GM18867 (cell line): ENCODE results near the gene SCAANT1.
A peak's percentile ranks its signal among the peaks of the same experiment; 100 is the strongest.

Experiments used
- ATAC-seq: cut with Tn5 transposase; IDR thresholded peaks from one replicate; pipeline ENCODE4 v1.9.1; 2021; ENCODE audit warnings: mild to moderate bottlenecking, moderate library complexity; ENCODE audit not compliant: unreplicated experiment

SCAANT1 gene

GRCh38 chr3:63905731-63906620 lies 6.2 kb downstream of the SCAANT1 start:
- ATAC-seq = no peak

DNA sequence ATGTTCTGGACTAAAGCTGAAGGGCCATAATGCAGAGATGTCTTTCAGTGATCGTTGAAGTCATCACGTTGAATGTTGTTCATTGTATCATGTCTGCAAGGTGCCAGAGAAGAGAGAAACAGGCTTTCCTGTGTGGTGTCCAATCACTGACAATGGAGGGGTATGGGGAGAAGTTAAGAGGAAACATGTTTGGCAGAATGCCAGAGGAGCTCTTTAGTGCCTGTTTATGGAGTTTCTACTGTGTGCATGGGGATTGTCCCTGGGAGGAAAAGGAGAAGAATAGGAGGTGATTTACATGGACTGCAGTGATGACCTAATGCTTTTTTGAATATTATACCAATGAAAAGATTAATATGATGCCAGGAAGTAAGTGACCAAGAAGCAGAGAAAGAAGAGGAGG lies 11.7 kb downstream of the SCAANT1 start:
- ATAC-seq = no peak

DNA sequence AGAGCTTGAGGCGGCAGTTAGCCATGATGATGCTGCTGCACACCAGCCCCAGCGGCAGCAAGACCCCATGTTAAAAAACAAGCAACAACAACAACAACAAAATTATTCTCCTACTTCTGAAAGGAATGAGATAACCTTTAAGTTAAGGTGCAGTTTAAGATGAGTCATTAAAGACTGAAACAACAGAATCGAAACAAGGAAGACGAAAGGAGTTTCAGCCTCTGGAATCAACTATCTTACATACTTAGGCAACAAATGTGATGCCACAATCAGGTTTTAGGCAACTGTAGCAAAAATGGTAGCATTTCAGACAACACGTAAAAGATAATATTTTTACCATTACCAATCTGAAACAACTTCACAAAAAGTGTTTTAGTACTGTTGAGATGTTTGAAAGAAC lies 12.2 kb downstream of the SCAANT1 start:
- ATAC-seq = no peak

GRCh38 chr3:63896332-63897030 lies 15.7 kb downstream of the SCAANT1 start:
- peak; percentile 82 for ATAC-seq

GRCh38 chr3:63895422-63896189 lies 16.6 kb downstream of the SCAANT1 start:
- ATAC-seq = no peak

- no peak for ATAC-seq
These were observed 19.3 kb downstream of the SCAANT1 start for GRCh38 chr3:63892773-63893352.

DNA sequence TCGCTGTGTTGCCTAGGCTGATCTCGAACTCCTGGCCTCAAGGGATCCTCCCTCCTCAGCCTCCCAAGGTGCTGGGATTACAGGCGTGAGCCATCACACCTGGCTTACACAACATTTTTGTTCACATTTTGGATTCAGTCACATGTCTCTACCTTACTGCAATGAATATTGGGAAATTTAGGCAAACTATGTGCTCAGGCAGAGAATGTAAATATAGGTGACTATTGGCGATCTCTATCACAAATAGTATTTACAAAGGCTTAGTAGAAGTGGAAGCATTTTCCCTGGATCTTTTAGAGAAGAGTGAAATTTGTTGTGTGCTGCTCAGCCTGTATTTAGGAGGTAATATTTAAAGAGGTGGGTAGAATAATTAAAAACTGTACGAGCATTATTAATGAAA lies 20.7 kb downstream of the SCAANT1 start:
- no peak for ATAC-seq

DNA sequence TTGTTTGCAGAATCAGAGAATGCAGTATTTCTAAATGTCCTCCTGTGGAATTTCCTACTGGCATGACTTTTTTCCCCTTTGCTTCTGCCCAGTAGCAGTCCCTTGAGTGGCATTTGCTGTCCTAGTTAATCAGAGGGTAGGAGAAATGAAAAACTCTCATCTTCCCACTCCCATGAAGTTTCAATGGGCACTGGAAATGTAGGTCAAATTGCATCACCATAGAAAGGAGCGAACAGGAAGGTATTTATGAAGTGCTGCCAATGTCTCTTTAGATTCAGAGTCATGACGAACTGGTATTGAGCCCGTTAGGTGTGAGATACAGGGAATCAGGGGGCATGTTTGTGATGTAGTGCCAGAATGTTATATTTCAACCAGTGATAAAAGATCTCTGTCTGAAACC lies 25.3 kb downstream of the SCAANT1 start:
- no peak for ATAC-seq

- no peak for ATAC-seq
These were observed 31.5 kb downstream of the SCAANT1 start for GRCh38 chr3:63880653-63881052.

- no peak for ATAC-seq
These were observed 33.7 kb downstream of the SCAANT1 start for GRCh38 chr3:63878394-63879060.

GRCh38 chr3:63877737-63878393 lies 34.3 kb downstream of the SCAANT1 start:
- ATAC-seq = no peak

DNA sequence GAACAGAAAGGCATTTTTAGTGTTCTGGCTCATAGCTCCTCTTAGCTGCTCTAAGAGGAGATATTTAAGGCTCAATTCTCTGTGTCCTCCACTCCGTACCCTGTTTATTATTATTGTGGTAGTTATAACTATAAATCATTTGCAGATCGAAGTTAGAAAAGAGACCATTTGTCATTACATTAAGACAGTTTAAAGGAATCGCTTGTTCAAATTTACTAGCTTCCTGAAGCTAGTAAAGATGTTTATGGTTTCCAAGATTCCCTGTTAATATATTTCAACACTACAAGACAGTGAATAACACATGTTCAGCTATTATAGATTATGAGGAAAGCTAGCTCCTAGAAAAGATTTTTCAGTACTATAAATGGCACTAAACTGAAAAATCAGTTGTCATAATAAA lies 35.9 kb downstream of the SCAANT1 start:
- no peak for ATAC-seq

DNA sequence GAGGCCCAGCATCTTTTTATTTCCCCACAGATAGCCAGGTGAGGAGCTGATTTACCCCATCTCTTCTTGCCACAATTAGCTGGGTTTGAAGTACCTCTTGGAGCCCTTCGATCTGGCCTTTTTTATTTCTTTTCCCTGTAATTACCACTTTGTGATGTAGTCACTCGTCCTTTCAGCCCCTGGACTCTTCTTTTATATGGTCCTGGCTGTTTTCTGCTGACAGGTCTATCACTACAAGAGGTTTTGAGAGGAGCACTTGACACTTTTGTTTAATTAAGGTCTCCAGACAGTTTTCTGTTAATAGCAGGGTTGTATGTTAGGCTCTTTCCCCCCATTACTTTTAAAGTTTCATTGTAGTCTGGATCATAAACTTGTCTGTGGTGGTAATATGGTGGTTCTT lies 36.7 kb downstream of the SCAANT1 start:
- no peak for ATAC-seq

GRCh38 chr3:63874769-63875168 lies 37.4 kb downstream of the SCAANT1 start:
- ATAC-seq = peak; percentile 37

DNA sequence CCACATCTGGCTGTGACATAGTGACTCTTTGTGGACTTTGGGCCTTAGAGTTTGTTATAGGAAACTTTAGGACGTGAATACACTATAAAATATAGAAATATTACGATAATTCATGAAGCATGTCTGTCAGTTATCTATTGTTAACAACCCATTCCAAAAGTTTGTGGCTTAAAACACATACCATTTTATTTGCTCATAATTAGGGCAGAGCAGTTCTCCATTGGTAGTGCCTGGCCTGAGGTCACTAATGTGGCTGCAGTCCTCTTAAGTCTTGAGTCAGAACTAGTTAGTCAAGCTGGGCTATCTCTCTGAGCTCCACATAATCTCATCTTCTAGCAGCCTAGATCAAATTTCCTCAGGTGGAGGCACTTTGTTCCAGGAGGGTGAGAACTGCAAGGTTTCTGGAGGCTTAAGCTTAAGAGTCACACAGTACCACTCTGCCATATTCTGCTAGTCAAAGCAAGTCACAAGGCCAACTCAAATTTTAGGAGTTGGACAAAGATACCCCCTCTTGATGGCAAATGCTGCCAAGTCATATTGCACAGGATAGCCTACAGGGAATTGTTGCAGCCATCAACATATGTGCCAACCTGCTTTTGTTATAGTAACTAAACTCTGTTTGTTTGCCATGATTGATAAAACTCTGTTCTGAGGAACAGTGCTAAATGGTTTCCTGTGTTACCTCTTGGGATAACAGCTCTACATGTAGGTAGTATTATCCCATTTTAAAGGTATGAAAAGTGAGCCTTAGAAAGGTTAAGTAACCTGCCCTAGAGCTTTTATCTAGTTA lies 39.9 kb downstream of the SCAANT1 start:
- ATAC-seq = no peak

DNA sequence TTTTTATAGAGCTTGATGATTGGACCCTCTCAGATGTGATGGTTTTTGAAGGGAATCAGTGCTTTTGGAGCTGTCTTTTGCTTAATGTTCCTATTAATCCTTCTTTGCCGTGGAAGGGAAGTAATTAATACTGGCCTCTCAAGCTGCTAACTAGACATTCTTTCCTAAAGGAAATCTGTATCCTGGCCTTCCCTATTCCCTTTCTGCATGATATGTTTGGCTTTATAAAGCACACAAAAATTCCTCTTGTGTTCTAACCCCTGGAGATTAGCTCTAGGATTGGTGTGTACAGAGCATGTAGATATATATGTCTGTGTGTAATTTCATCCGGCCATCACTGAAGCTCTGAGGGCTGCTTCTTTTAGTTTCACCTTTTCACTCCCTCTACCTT lies 41.6 kb downstream of the SCAANT1 start:
- no peak for ATAC-seq

- no peak for ATAC-seq
These were observed 42.1 kb downstream of the SCAANT1 start for GRCh38 chr3:63869940-63870614.

DNA sequence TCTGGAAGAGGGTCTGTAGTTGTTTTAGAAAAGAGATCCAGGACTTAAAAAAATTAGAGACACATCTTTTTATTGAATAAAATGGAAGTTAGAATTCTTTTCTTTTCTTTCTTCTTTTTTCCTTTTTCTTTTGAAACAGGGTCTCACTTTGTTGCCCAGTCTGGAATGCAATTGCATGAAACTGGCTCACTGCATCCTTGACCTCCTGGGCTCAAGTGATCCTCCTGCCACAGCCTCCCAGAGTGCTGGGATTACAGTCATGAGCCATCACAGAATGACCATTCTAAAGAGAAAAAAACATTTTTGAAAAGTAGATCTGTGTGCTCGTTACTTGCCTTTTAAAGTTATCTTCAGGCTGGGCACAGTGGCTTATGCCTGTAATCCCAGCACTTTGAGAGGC lies 45.0 kb downstream of the SCAANT1 start:
- ATAC-seq = no peak

DNA sequence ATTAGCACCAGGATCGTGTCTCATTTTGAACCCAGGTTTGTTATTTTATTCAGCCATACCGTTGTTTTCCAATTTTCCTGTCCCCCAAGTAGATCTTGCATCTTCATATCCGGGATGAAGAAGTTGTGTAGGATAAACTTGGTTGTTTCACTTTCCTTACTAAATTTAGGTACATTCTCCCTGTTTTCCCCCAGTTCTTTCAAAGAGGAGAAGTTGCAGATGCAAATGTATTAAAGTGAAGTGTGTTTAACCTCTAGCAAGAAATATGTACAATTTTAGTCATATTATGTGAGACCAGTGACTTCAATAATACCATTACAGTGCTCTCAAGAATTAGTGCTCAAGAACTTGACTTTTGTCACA lies 47.2 kb downstream of the SCAANT1 start:
- no peak for ATAC-seq
